Measurements from ENCODE around the gene HTT. TPM values are rescaled to one million over a fixed set of nuclear protein-coding genes. Genes with fewer than 3 reads are reported as not detected.

Gene HTT
- total RNA-seq, 1 donor from 2014 or later, result 72.0 TPM

GRCh38 chr4:3196670-3197359, 122.3 kb downstream of the HTT start:
- Mint-ChIP-seq H3K9me3 (no peaks in the 10 kb centered on the region), H3K27me3 (ENCODE audit: low read depth) (no peaks in the 10 kb centered on the region), H3K4me3 (no peak overlapping the region), H3K4me1 (no peaks in the 10 kb centered on the region), H3K36me3 (ENCODE audit: low read depth) (peaks cover 5% of the 10 kb centered on the region), H3K27ac (ENCODE audit: unreplicated experiment) (no peak overlapping the region)
- TF ChIP-seq CTCF (conservative IDR thresholded peaks at IDR 0.05), result no peak
- DNase-seq (ENCODE audit: low read depth, low spot score), result no peak

GRCh38 chr4:3197366-3198105, 123.1 kb downstream of the HTT start:
- Mint-ChIP-seq H3K27me3 (ENCODE audit: low read depth) (no peaks in the 10 kb centered on the region), H3K27ac (ENCODE audit: unreplicated experiment) (no peak overlapping the region), H3K9me3 (no peaks in the 10 kb centered on the region), H3K4me1 (no peaks in the 10 kb centered on the region), H3K4me3 (no peak overlapping the region), H3K36me3 (ENCODE audit: low read depth) (peaks cover 5% of the 10 kb centered on the region)
- TF ChIP-seq CTCF (conservative IDR thresholded peaks at IDR 0.05), result no peak
- DNase-seq (ENCODE audit: low read depth, low spot score), result no peak

GRCh38 chr4:3198906-3199305, 124.4 kb downstream of the HTT start:
- H3K9me3 Mint-ChIP-seq, result no peaks in the 10 kb centered on the region

GRCh38 chr4:3199653-3200422, 125.4 kb downstream of the HTT start:
- H3K27ac Mint-ChIP-seq (ENCODE audit: unreplicated experiment), result no peak overlapping the region
- no peak overlapping the region for H3K4me3 Mint-ChIP-seq
- no peaks in the 10 kb centered on the region for H3K4me1 Mint-ChIP-seq
- peaks cover 5% of the 10 kb centered on the region for H3K36me3 Mint-ChIP-seq (ENCODE audit: low read depth)
- no peaks in the 10 kb centered on the region for H3K27me3 Mint-ChIP-seq (ENCODE audit: low read depth)
- DNase-seq (ENCODE audit: low read depth, low spot score), result no peak
- TF ChIP-seq CTCF (conservative IDR thresholded peaks at IDR 0.05), result no peak
- H3K9me3 Mint-ChIP-seq, result no peaks in the 10 kb centered on the region

More at GRCh38 chr4:3198906-3199305, 124.4 kb downstream of the HTT start:
- no peaks in the 10 kb centered on the region for H3K27me3 Mint-ChIP-seq (ENCODE audit: low read depth)
- no peak for TF ChIP-seq CTCF (conservative IDR thresholded peaks at IDR 0.05)
- DNase-seq (ENCODE audit: low read depth, low spot score), result no peak
- no peak overlapping the region for H3K4me3 Mint-ChIP-seq
- H3K27ac Mint-ChIP-seq (ENCODE audit: unreplicated experiment), result no peak overlapping the region
- peaks cover 5% of the 10 kb centered on the region for H3K36me3 Mint-ChIP-seq (ENCODE audit: low read depth)
- no peaks in the 10 kb centered on the region for H3K4me1 Mint-ChIP-seq

- peaks cover 5% of the 10 kb centered on the region for H3K36me3 Mint-ChIP-seq (ENCODE audit: low read depth)
- DNase-seq (ENCODE audit: low read depth, low spot score), result no peak
- H3K27ac Mint-ChIP-seq (ENCODE audit: unreplicated experiment), result no peak overlapping the region
- H3K9me3 Mint-ChIP-seq, result no peaks in the 10 kb centered on the region
- no peak overlapping the region for H3K4me3 Mint-ChIP-seq
- H3K27me3 Mint-ChIP-seq (ENCODE audit: low read depth), result no peaks in the 10 kb centered on the region
- no peak for TF ChIP-seq CTCF (conservative IDR thresholded peaks at IDR 0.05)
- H3K4me1 Mint-ChIP-seq, result no peaks in the 10 kb centered on the region
Measured at GRCh38 chr4:3200423-3201090, 126.1 kb downstream of the HTT start.

Data from neural crest cell (in vitro differentiated cells).